Panc1 (cell line): ENCODE data around the gene CARMIL1.

Experiments
- CTCF ChIP-seq: fragments of 450-650 bp; IDR thresholded peaks from 2 replicates; pipeline ENCODE4 v1.5.1; 2017; ENCODE audit warnings: mild to moderate bottlenecking
- POLR2AphosphoS5 ChIP-seq: IDR thresholded peaks from 2 replicates; pipeline ENCODE4 v1.6.1; 2012; ENCODE audit warnings: mild to moderate bottlenecking, low read depth, low read length, moderate library complexity
- TCF7L2 ChIP-seq: IDR thresholded peaks from 2 replicates; pipeline ENCODE4 v1.6.1; 2011; ENCODE audit warnings: mild to moderate bottlenecking, low read depth, low read length, inconsistent platforms

- TF ChIP-seq CTCF (no peak), POLR2AphosphoS5 (no peak), TCF7L2 (no peak)
Measured at GRCh38 chr6:25419879-25420278, 140.7 kb downstream of the CARMIL1 start.
